ENCODE measurements around the gene TCOF1.

Gene TCOF1

DNA sequence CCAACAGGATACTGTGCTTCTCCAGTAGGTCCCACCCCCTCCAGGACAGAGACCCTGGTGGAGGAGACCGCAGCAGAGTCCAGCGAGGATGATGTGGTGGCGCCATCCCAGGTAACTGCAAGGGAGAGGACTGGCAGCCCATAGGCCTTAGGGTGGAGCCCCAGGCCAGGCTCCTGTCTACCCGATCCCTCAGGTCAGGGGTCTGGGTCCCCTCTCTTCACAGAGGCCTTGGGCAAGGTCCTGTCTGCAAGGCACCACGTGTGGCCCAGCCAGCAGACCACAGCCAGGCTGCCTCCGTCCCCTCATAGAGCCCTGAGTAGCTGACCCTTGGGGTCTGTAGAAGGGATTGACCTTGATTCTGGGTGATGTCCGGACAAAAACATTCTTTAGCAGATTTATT is 35.2 kb downstream of the TCOF1 start:
- no peak for DNase-seq (ENCODE audit: low read depth)

DNA sequence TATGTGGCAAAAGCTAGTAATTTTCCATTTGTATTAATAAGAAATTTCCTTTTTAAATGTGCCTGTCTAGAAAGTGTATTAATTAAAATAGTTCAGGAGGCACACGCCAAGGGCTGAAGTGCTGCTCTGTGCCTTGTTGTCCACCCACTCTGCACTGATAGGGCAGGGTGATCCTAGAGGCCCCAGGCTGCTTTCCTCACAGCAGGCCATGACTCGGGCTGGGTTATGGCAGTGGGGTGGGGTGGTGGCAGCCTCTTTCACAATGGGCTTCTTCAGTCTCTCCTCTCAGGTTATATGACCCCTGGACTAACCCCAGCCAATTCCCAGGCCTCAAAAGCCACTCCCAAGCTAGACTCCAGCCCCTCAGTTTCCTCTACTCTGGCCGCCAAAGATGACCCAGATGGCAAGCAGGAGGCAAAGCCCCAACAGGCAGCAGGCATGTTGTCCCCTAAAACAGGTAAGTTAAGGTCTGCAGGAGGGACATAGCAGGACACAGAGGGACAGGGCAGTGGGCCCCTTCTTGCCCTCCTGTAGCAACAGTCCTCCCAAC is 35.7 kb downstream of the TCOF1 start:
- DNase-seq (ENCODE audit: low read depth), result no peak

DNA sequence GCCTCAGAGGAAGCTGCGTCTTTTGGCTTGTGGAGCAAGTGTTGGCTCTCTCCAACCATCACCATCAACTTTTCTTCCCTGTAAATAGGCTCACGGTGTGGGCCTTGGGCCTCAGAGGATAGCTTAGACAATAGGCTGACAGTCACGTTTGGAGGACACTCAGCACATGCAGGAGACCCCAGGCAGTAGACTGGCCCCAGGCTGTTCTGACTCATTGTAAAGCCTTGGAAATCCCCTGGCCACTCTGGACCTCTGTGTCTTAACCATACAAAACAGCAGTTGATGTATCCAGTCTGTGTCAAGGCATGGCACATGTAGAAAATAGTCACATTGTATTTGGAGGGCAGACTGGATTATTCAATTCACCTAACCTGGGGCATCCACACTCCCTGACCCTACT is 36.6 kb downstream of the TCOF1 start:
- DNase-seq (ENCODE audit: low read depth), result no peak

DNA sequence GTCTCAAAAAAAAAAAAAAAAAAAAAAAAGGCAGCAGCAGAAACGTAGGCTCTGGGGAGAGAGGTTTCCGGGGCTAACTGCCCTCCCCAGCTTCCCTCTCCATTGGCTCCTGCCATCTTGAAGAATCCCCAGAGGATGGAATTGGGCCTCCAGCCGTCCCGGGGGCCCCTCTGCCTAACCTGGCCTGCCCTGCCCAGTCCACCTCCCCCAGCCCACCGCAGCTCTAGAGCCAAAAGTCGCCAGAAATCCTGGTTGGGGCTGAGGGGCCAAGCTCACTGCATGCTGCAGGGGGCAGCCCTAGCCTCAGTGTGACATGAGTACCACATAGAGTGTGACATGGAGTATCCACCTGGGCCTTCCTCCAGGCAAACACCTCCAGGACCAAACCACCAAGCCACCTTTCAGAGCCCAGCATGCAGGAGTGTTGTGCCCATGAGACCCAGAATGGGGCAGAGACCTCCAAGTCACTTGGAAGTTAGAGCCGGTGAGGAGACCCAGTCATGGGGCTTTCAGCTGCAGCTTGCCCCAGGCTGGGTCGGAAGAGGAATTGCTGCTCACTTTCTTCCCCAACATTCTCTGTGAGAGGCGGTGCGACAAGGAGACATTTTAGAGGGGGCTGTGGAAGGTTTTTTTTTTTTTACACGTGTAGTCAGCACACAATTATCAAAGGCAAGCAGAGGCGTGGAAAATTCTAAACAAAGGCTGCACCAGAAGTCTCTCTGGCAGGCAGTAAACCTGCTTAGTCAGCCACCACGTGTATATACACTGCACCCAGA is 37.6 kb downstream of the TCOF1 start:
- no peak for DNase-seq (ENCODE audit: low read depth)

DNA sequence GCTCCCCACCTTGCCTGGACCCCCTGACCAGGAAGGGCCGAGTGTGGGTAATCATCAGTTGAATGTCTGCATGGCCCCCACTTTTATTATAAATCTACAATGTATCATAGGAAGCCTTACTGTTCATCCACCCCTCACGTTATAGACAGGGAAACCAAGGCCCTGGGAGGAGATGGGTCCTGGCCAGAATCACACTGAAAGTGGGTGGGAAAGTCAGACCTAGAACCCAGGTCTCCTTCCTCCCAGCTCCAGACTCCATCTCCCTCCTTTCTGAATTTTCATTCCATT is 38.1 kb downstream of the TCOF1 start:
- DNase-seq (ENCODE audit: low read depth), result no peak

DNA sequence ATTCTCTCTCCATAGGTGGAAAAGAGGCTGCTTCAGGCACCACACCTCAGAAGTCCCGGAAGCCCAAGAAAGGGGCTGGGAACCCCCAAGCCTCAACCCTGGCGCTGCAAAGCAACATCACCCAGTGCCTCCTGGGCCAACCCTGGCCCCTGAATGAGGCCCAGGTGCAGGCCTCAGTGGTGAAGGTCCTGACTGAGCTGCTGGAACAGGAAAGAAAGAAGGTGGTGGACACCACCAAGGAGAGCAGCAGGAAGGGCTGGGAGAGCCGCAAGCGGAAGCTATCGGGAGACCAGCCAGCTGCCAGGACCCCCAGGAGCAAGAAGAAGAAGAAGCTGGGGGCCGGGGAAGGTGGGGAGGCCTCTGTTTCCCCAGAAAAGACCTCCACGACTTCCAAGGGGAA is 38.8 kb downstream of the TCOF1 start:
- DNase-seq (ENCODE audit: low read depth), result no peak

DNA sequence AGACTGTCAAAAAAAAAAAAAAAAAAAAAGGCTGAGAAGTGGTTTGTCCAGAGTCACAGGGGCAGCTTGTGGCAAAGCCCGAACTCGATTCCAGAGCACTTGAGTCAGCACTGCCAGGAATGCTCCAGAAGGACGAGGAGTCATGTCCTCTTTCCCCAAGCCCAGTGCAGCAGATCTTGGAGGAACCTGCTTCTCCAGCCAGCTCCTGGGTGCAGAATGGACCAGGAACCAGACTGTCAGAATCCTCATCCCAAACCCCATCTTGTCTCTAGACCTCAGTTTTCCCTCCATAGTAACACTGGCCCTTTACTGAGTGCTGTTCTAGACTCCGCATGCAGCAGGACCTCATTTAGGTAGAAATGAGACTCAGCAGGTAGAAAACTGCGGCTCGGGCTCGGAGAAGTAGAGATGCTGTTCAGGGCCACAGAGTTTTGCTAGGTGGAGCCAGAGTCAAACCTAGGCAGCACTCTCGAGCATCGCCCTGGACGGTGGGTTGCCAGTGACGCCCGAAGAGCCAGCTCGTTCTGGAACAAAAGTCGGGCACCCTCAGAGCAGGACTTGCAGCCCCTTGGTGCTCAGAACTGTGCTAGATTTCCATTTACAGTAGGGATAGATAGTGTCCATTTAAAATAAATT is 39.8 kb downstream of the TCOF1 start:
- no peak for DNase-seq (ENCODE audit: low read depth)

DNA sequence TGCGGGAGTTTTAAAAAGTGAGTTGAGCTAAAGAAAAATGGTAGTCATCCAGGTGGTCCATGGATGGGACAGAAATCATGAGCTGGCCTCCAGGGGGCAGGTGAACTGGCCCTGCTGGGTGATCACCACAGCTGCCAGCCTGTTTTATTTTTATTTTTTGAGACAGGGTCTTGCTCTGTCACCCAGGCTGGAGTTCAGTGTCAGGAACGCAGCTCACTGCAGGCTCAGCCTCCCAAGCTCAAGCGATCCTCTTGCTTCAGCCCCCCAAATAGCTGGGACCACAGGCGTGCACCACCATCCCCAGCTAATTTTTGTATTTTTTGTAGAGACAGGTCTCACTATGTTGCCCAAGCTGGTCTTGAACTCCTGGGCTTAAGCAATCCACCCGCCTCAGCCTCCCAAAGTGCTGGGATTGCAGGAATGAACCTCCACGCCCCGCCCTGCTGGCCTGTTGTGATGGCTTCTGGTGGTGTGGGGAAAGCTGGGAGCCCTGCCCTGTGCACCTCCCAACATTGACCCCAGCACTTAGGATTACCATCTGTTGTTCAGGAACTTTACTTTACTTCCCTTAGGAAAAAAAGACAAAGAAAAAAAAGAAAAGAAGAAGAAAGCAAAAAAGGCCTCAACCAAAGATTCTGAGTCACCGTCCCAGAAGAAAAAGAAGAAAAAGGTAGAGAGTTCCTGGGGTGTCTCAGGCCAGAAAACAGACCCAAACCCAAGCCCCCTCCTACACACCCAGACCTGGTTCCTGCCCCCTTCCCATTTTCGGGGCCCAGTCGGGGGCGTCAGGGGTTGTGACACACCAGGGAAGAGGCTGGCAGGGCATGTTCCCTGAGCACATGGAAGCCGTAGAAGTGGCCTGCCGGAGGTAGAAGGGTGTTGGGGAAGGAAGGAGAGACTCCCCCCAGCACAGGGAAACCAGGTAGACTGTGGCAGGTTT is 40.6 kb downstream of the TCOF1 start:
- no peak for DNase-seq (ENCODE audit: low read depth)

DNA sequence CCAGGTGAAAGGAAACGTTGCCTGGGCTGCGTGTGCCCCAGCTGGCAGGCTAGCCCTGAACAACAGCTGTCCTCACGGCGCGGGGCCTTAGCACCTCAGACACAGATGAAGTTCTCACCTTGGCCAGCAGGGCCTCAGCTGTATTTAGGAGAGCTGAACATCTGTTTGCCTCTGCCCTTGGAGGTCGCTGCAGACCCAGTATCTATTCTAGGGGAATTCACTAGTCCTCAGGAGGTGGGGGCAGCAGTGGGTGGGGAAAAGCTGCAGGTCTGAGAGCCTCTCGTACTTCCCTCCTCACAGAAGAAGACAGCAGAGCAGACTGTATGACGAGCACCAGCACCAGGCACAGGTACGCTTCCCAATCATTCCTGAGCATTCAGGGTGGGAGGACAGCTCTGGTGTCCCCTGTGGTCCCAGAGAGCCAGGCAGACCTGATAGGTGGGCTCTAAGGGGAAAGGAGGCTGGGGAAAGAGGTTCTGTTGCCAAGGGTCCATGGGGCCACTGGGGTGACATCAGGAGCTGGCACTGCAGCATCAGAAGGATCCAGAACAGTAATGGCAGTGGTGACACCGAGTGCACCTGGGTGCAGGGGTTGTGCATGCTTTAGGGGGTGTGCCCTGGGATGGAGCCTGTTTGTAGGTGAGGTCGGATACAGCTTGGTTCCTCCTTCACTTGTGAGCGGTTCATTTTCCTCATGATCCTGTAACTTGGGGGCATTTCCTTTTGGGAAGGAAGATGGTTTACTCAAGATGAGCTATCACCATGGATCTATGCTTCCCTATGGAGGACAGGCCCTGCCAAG is 41.4 kb downstream of the TCOF1 start:
- DNase-seq (ENCODE audit: low read depth), result no peak

DNA sequence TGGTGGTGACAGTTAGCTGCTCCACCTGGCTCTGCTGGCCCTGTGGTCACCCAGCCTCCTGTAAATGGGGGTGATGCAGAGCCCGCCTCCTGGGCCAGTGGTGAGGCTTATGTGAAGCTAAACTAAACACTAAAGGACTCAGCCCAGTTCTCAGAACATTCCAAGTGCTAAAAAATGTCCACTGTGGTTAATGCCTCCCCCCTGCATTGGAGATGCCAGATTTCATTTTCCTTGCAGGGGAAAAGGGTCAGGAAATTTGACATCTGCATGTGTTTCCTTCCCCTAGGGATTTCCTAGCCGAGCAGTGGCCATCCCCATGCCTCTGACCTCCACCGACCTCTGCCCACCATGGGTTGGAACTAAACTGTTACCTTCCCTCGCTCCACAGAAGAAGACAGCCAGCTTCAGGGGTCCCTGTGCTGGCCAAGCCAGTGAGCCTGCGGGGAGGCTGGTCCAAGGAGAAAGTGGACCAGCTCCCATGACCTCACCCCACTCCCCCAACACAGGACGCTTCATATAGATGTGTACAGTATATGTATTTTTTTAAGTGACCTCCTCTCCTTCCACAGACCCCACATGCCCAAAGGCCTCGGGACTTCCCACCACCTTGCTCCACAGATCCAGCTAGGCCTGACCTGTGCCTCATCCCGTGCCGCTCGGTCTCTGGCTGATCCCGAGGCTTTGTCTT is 42.2 kb downstream of the TCOF1 start:
- no peak for DNase-seq (ENCODE audit: low read depth)

DNA sequence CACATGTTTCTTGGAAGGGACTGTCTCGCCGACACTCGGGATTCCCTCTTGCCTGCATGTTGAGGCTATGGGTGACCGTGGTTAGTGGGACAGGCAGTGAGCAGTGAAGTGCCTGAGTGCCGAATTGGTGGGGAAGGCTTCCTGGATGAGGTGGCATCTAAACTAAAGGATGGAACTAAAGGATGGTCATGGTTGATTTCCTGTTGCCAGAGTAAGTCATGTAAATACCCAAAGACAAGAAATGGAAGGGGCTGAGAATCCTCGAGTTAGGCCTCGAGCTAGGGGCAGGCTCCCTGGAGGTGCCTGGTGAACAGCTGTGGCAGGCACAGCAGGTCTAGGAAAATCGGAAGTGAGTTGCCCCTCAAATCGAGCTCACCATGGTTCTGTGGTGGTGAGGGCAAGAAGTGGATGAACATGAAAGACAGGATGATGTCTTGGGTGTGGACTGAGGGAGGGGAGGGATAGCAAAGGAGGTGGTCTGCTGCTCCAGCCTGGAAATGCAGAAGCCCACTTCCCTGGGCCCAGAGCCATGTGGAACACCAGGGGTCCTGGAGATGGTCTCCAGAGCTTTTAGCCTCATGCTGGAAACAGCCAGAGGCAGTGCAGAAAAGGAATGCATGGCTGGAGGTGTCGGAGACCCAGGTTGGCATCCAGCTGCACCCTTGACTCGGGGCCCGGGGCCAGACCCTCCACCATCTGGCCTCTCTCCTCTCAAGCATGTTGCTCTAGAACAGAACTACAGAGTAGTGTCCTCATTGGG is 43.0 kb downstream of the TCOF1 start:
- no peak for DNase-seq (ENCODE audit: low read depth)

DNA sequence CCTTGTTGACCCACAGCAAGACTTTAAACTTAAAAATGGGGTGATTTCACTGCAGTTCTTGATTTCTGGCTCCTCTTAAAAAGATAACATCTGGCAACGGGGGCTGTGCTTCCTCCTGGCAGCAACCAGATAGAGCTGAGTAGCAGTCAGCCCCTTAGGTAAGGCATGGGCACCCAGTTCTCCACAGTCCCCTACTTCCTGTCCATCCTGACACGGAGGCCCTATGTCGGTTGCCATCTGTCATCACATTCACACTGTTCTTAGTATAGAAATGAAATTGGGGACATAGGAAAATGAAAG is 43.5 kb downstream of the TCOF1 start:
- no peak for DNase-seq (ENCODE audit: low read depth)

DNA sequence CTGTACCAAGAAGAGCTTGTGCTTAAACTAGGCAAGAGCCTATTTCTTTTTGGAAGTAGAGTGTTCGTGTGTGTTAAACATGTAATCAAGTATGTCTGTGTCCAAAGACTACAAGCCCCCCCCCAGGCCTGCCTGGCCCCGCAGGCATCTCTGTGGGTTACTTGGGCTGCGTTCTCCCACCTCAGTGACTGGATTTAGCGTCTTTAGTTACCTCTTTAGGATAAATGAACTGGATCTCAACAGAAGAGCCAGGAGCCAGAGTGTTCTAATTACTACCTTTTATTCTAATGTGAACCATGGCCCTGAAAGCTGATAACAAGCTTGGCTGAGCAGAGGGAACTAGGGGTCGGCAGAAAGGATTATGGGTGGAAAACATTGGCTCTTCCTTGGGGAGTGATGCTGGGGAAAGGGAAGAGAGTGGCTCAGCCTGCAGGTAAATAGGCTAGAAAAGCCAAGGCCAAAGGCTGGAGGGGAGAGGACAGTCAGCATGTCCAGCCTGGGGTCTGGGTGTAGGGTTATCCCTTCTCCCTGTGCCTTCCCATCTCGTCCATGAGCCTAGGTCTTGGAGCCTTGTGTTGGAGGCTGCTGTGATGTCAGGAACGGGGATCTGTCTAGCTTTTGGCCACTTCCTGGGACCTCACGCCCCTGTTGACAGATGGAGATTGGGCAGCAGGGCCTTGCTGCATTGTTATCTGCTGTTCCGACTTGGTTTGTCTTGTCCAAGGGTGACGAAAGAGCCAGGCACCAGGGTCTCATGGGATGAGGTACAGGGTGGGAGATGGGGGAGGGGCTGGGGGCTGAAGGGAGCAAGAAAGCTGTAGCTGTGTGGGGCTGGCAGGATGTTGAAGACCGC is 44.1 kb downstream of the TCOF1 start:
- no peak for DNase-seq (ENCODE audit: low read depth)

DNA sequence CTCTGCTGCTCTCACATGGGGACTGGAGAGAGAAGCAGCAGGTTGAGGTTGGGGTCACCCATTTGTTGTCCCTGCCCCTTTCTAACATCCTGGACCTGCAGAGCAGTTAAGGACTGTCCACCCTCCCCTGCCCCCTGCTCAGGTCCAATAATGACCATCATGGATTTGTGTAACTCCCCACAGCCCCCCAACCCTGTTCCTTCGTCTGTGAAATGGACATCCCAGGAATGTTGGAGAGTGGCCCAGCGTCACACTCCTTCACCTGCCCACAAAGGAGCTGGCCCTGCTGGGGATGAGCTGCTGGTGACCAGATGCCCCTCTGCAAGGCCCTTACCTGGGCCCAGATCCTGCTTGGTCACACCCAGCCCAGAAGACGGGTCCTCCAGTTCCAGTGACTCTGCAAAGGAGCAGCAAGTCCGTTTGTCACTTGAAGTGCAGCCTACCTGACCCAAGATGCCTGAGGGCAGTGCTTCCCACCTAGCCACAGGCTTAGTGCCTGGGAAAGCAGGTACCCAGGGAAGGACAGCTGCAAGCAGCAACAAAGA is 44.8 kb downstream of the TCOF1 start:
- DNase-seq (ENCODE audit: low read depth), result no peak

DNA sequence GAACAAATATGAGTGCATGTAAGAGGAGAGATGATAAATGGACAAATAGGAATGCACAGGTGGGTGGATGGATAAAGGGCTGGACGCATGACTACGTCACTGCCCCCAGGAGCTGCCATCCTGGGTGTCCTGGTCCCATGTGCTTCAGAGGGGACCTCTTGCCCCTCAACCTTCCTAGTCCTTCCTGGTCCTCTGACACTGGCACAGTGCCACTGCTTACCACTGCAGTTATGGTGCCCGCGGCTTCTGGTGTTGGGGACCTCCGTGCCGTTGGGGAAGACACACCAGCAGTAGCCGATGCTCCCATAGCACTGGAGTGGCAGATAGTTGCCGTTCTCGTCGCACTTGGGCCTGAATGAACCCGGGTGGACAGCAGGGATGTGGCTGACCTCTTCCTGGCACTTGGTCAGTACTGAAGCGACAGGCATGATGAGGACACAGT is 45.4 kb downstream of the TCOF1 start:
- no peak for DNase-seq (ENCODE audit: low read depth)

DNA sequence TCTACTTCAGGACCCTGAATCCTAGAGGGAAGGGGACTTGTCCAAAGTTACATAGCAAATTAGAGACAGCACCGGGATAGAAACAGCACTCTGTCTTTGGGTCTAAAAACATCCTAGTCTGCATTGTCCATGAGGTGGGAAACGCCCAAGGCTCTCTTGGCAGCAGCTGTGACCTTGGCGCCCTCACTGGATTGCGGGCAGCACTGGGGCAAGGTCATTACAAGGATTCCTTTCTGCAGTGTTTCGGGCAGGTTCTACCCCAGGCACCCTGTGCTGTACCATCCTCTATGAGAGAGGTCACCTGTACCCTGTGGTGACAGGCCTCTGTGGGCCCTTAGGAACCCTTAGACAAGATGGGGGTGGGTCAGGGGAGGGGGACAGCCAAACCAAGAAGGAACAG is 46.6 kb downstream of the TCOF1 start:
- DNase-seq (ENCODE audit: low read depth), result no peak

DNA sequence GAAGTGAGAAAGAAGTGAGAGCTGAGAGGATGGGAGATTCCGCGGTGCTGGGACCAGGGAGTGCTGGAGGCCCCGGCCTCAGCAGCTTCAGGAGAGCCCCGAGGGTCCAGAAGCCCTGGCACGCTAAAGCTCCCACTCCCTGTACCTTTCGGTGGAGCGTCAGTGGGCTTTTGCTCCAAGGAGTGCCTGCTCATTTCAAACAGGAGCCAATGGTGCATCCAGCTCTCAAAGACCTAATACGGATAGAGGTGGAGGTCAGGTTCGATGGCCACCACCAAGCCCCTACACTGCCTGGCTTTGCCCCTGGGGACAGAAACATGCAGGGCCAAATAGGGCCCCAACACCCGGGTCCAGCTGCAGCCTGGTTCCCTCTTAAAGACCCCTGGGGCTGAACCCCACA is 47.0 kb downstream of the TCOF1 start:
- DNase-seq (ENCODE audit: low read depth), result no peak

DNA sequence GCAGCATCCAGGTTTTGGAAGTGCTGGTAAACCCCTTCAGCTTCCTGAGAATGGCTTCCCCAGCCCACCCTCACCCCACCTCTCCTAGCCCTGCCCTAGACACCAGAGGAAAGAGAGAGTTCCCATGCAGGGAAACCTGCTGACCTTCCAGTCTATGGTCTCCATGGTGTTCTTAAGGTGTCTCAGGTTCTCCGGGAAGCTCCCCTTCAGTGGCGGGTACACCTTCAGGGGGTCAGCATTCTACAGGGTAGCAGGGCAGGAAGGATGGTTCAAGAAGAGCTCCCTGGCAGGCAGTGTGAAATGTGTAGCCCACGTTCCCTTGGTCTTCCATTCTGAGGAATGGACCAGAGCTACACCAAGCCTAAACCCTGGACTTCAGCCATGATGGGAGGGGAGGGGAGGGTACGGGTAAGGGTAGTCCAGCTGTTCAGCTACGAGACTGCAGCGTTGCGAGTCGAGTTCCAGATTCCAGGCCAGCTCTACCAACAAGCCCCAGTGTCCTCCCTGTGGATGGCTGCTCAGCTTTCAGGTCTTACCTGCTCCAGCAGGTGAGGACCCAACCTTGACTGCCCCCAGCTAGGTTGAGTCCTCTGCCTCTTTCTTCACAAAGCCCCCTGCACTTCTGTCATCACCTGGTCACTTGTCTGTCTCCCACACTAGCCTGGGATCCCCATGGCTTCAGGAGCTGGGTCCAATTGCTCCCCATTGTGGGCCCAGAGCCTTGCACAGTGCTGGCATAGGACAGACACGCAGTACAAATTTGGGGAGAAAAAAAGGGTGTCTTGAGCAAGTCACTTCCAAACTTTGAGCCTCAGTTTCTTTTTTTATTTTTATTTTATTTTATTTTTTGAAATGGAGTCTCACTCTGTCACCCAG is 47.7 kb downstream of the TCOF1 start:
- no peak for DNase-seq (ENCODE audit: low read depth)
